Esophagus muscularis mucosa (tissue), 4 donors: ENCODE data around the gene IER5. TPM values are rescaled to one million over a fixed set of nuclear protein-coding genes. Genes with fewer than 3 reads are reported as not detected.

Experiments used
- DNase-seq: peaks from one replicate; pipeline ENCODE4 v3.0.0-alpha.2; 2017; ENCODE audit errors: extremely low spot score
- H3K27ac ChIP-seq, 4 donors: fragments of 200-600 bp; sonication (generic); replicated peaks in 1 of 4; 1 replicate in 3 of 4; 2 replicates in 1 of 4; pipeline ENCODE4 v1.5.1; 2016 to 2019; ENCODE audit warnings: mild to moderate bottlenecking in 1 of 4
- H3K27me3 ChIP-seq, 4 donors: fragments of 200-600 bp; sonication (generic); one replicate each; pipeline versions ENCODE4 v1.5.1 to v1.6.0; 2016 to 2019
- H3K36me3 ChIP-seq, 4 donors: fragments of 200-600 bp; sonication (generic); one replicate each; pipeline ENCODE4 v1.5.1; 2016 to 2019
- H3K4me1 ChIP-seq, 4 donors: fragments of 200-600 bp; sonication (generic); one replicate each; pipeline ENCODE4 v1.5.1; 2016 to 2019
- H3K4me3 ChIP-seq, 4 donors: fragments of 200-600 bp; sonication (generic); 1 replicate in 2 of 4; 2 replicates in 2 of 4; pipeline ENCODE4 v1.5.1; 2016 to 2019; ENCODE audit warnings: mild to moderate bottlenecking in 4 of 4, moderate library complexity in 1 of 4
- H3K9me3 ChIP-seq, 4 donors: fragments of 200-600 bp; sonication (generic); 1 replicate in 3 of 4; 2 replicates in 1 of 4; pipeline ENCODE4 v1.5.1; 2016 to 2019
- EP300 ChIP-seq: sonication (generic); formaldehyde crosslinking; IDR thresholded peaks from one replicate; pipeline ENCODE4 v1.6.1; 2017; ENCODE audit warnings: antibody characterized with exemption
- POLR2A ChIP-seq: fragments of 450-650 bp; IDR thresholded peaks from one replicate; pipeline ENCODE4 v1.6.1; 2017; ENCODE audit warnings: antibody characterized with exemption, moderate library complexity, mild to moderate bottlenecking, low read depth
- POLR2AphosphoS5 ChIP-seq, 2 donors: sonication (generic); formaldehyde crosslinking; IDR thresholded peaks; one replicate each; pipeline ENCODE4 v1.6.1; 2017; ENCODE audit warnings: antibody characterized with exemption in 2 of 2
- WGBS: methylation state at CpG from one replicate; pipeline ENCODE4 v1.1.5; 2018; 5-methylcytosine and 5-hydroxymethylcytosine counted together
- intact Hi-C: fragments of 100-400 bp; cut with DNase I; formaldehyde crosslinking; loops from one replicate; pipeline ENCODE4 v1.15.1; 2023
- total RNA-seq, 4 donors: library from RNA; depleted of rRNA; stranded (reverse); fragments of >200 nt; gene quantifications; one replicate each; pipeline versions ENCODE4 v1.1.0 to v1.2.1, GENCODE V29; 2016
- TF ChIP-seq, protein P1 (sequence below), 3 experiments: fragments of 200-600 bp in 2 of 3; fragments of 450-650 bp in 1 of 3; sonication (generic) in 2 of 3; IDR thresholded peaks; one replicate each; pipeline ENCODE4 v1.5.1; 2017 to 2019; ENCODE audit warnings: antibody characterized with exemption in 3 of 3, mild to moderate bottlenecking in 2 of 3, moderate library complexity in 1 of 3

Gene IER5
- total RNA-seq, 4 donors from 2014 or later, result 14.5 to 22.0 (median 16.7) TPM

DNA sequence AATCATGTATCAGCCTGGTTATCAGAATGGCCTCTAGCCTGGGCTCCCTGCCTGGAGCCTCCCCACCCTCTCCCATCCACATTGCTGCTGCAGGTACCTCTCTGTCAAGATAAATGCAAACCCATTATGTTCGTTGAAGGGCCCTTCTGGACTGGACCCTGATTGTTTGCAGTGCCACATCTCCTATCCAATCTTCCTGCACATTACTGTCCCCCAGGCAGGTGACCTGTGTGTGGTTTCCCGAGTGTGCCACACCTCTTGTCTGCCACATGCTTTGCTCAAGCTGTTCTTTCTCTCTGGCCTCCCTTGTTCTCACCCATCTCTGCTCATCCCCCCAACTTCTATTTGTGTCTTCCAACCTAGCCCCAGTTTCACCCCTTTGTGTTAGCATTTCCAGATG, 32.4 kb downstream of the IER5 start:
- TF ChIP-seq POLR2A, result no peak
- TF ChIP-seq EP300, result no peak
- TF ChIP-seq POLR2AphosphoS5 (IDR thresholded peaks at IDR 0.05), result no peak
- TF ChIP-seq, protein P1, sequence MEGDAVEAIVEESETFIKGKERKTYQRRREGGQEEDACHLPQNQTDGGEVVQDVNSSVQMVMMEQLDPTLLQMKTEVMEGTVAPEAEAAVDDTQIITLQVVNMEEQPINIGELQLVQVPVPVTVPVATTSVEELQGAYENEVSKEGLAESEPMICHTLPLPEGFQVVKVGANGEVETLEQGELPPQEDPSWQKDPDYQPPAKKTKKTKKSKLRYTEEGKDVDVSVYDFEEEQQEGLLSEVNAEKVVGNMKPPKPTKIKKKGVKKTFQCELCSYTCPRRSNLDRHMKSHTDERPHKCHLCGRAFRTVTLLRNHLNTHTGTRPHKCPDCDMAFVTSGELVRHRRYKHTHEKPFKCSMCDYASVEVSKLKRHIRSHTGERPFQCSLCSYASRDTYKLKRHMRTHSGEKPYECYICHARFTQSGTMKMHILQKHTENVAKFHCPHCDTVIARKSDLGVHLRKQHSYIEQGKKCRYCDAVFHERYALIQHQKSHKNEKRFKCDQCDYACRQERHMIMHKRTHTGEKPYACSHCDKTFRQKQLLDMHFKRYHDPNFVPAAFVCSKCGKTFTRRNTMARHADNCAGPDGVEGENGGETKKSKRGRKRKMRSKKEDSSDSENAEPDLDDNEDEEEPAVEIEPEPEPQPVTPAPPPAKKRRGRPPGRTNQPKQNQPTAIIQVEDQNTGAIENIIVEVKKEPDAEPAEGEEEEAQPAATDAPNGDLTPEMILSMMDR (IDR thresholded peaks at IDR 0.05), result no peak
- DNase-seq, result no peak
- Histone ChIP-seq H3K36me3 (no peaks in the 10 kb centered on the region), H3K27me3 (no peaks in the 10 kb centered on the region), H3K9me3 (no peaks in the 10 kb centered on the region), H3K27ac (no peak overlapping the region), H3K4me1 (no peaks in the 10 kb centered on the region), H3K4me3 (no peak overlapping the region)
- WGBS, result 90% methylated on average over 2 of the region's 2 CpGs
- intact Hi-C loops, result no loop called here

DNA sequence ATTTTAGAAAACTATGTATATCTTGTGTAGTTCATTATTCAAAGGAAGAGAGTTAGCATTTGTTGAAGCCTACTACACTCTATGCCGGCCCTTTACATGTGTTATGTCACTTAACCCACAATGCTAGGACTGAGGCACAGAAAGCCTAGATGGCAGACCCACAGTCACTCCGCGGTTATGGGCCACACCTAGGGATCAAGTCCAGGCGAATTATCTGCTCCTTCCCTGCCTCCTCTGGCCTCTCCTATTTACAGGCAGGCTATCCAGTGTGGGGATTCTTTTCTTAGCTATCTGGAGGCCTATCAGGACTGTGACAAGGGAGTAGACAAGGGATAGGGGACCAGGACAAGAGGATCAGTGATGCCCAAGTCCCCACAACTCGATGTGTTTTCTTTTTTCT, 33.0 kb downstream of the IER5 start:
- Histone ChIP-seq H3K9me3 (no peaks in the 10 kb centered on the region), H3K27me3 (no peaks in the 10 kb centered on the region), H3K4me1 (no peaks in the 10 kb centered on the region), H3K36me3 (no peaks in the 10 kb centered on the region), H3K4me3 (no peak overlapping the region), H3K27ac (no peak overlapping the region)
- TF ChIP-seq POLR2AphosphoS5 (IDR thresholded peaks at IDR 0.05), result no peak
- no peak for TF ChIP-seq EP300
- TF ChIP-seq, protein P1 (IDR thresholded peaks at IDR 0.05), result no peak
- TF ChIP-seq POLR2A, result no peak
- DNase-seq, result no peak
- 92% methylated on average over 5 of the region's 5 CpGs for WGBS
- intact Hi-C loops, result no loop called here

DNA sequence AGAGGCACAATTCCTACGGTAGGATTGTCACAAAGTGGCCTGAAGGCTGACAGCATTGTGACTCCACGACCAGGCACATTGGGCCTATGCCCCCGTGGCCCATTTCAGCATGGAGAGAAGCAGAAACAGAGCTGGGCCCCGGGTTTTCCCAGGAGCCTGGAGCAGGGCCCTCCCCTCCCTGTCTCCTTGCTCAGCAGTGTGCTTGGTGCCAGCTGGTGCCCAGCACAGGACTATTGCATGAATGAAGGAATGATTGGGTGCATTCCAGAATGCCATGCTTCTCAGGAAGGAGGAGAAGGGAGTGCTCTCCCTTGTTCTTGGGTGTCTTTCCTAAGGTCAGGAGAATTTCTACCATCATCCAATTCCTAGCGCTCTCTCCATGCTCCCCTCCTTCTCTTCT, 33.7 kb downstream of the IER5 start:
- intact Hi-C loops, result no loop called here
- DNase-seq, result no peak
- H3K4me1 ChIP-seq, result peaks cover 0 to 5% (median 4%) of the 10 kb centered on the region in 4 donors
- no peak overlapping the region for H3K4me3 ChIP-seq
- H3K27me3 ChIP-seq, result no peaks in the 10 kb centered on the region
- H3K9me3 ChIP-seq, result no peaks in the 10 kb centered on the region
- no peak overlapping the region for H3K27ac ChIP-seq
- no peaks in the 10 kb centered on the region for H3K36me3 ChIP-seq
- TF ChIP-seq, protein P1 (IDR thresholded peaks at IDR 0.05), result no peak
- no peak for TF ChIP-seq POLR2A
- no peak for TF ChIP-seq EP300
- 86% methylated on average over 4 of the region's 5 CpGs for WGBS

DNA sequence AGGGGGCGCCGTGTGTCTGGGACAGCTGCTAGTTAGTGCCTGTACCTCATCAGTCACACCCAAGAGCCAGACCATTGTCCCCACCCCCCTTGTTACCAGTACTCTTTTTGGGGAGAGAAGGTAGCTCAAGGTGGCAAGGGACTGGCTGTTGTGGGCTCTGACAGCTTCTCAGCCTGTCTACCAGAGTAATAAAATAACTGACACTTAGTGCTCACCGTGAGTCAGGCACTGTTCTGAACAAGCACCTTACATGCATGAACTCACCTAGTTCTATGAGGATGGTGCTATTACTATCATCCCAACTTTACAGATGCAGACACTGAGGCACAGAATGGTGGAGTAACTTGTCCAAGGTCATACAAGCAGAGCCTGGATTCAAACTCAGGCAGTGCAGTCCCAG, 34.7 kb downstream of the IER5 start:
- Histone ChIP-seq H3K27me3 (no peaks in the 10 kb centered on the region), H3K4me1 (peaks cover under 1 to 7% (median 7%) of the 10 kb centered on the region in 4 donors), H3K4me3 (no peak overlapping the region), H3K27ac (no peak overlapping the region), H3K9me3 (no peaks in the 10 kb centered on the region), H3K36me3 (no peaks in the 10 kb centered on the region)
- no peak for DNase-seq
- WGBS, result 92% methylated on average over 3 of the region's 3 CpGs
- no peak for TF ChIP-seq POLR2AphosphoS5 (IDR thresholded peaks at IDR 0.05)
- TF ChIP-seq EP300, result no peak
- TF ChIP-seq POLR2A, result no peak
- TF ChIP-seq, protein P1 (IDR thresholded peaks at IDR 0.05), result no peak
- intact Hi-C loops, result no loop called here

DNA sequence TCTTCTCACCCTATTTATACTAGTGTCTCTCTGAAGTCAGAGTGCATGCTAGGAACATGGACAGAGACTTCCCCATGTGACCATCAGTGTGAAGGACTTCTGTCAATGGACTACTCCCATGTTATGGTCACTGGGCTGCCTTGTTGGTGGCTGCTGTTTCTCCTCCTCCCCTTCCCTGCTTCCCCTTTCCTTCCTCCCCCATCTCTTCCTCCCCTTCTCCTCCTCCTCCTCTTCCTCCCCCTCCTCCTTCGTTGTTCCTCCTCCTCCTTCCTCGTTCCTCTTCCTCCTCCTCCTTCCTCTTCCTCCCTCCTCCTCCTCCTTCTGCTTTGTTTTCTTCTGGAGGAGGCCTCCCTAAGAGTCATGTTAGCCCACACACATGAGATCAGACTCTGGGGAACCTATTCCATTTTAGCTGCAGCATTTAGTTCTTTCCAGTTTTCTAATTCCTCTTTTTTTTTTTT, 35.8 kb downstream of the IER5 start:
- no peaks in the 10 kb centered on the region for H3K9me3 ChIP-seq
- H3K27me3 ChIP-seq, result no peaks in the 10 kb centered on the region
- intact Hi-C loops, result no loop called here
- 42% methylated on average over 2 of the region's 2 CpGs for WGBS
- H3K4me3 ChIP-seq, result no peak overlapping the region
- no peak for TF ChIP-seq POLR2A
- TF ChIP-seq, protein P1 (IDR thresholded peaks at IDR 0.05), result no peak
- no peak for TF ChIP-seq POLR2AphosphoS5 (IDR thresholded peaks at IDR 0.05)
- no peak for TF ChIP-seq EP300
- no peak overlapping the region for H3K27ac ChIP-seq
- DNase-seq, result no peak
- no peaks in the 10 kb centered on the region for H3K36me3 ChIP-seq
- peaks cover 7 to 19% (median 17%) of the 10 kb centered on the region in 4 donors for H3K4me1 ChIP-seq
